ENCODE results near the gene BCAS1.

BCAS1 gene

GRCh38 chr20:53914781-53915445 lies 155.5 kb downstream of the BCAS1 start (continued):
- TF ChIP-seq ZNF140 (tag by site-specific recombination; IDR thresholded peaks at IDR 0.05): no peak
- no peak for TF ChIP-seq ZNF677 (tag by site-specific recombination; IDR thresholded peaks at IDR 0.05)
- TF ChIP-seq ZNF555 (tag by site-specific recombination; conservative IDR thresholded peaks at IDR 0.05): no peak
- TF ChIP-seq SP2 (tag by site-specific recombination; IDR thresholded peaks at IDR 0.05): no peak
- no peak for TF ChIP-seq MEIS1 (CRISPR knock-in tag; IDR thresholded peaks at IDR 0.05; ENCODE audit: borderline replicate concordance)
- no peak for TF ChIP-seq ZNF302 (tag by site-specific recombination; IDR thresholded peaks at IDR 0.05; ENCODE audit: low read depth)
- no peak for TF ChIP-seq ZNF521 (tag by site-specific recombination; IDR thresholded peaks at IDR 0.05)
- no peak for TF ChIP-seq ZNF791 (tag by site-specific recombination; IDR thresholded peaks at IDR 0.05)
- no peak for TF ChIP-seq ZNF664 (tag by site-specific recombination; IDR thresholded peaks at IDR 0.05)
- TF ChIP-seq, protein P1, sequence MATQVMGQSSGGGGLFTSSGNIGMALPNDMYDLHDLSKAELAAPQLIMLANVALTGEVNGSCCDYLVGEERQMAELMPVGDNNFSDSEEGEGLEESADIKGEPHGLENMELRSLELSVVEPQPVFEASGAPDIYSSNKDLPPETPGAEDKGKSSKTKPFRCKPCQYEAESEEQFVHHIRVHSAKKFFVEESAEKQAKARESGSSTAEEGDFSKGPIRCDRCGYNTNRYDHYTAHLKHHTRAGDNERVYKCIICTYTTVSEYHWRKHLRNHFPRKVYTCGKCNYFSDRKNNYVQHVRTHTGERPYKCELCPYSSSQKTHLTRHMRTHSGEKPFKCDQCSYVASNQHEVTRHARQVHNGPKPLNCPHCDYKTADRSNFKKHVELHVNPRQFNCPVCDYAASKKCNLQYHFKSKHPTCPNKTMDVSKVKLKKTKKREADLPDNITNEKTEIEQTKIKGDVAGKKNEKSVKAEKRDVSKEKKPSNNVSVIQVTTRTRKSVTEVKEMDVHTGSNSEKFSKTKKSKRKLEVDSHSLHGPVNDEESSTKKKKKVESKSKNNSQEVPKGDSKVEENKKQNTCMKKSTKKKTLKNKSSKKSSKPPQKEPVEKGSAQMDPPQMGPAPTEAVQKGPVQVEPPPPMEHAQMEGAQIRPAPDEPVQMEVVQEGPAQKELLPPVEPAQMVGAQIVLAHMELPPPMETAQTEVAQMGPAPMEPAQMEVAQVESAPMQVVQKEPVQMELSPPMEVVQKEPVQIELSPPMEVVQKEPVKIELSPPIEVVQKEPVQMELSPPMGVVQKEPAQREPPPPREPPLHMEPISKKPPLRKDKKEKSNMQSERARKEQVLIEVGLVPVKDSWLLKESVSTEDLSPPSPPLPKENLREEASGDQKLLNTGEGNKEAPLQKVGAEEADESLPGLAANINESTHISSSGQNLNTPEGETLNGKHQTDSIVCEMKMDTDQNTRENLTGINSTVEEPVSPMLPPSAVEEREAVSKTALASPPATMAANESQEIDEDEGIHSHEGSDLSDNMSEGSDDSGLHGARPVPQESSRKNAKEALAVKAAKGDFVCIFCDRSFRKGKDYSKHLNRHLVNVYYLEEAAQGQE (tag by site-specific recombination; IDR thresholded peaks at IDR 0.05): no peak
- TF ChIP-seq KLF16 (tag by site-specific recombination; IDR thresholded peaks at IDR 0.05): peak; percentile 38; the same call in 1 of the 2 replicates
- TF ChIP-seq ZNF76 (tag by site-specific recombination; IDR thresholded peaks at IDR 0.05; ENCODE audit: borderline replicate concordance, low read depth): no peak
- TF ChIP-seq ZNF292 (tag by site-specific recombination; IDR thresholded peaks at IDR 0.05; ENCODE audit: borderline replicate concordance, low read depth): no peak
- TF ChIP-seq, protein P2, sequence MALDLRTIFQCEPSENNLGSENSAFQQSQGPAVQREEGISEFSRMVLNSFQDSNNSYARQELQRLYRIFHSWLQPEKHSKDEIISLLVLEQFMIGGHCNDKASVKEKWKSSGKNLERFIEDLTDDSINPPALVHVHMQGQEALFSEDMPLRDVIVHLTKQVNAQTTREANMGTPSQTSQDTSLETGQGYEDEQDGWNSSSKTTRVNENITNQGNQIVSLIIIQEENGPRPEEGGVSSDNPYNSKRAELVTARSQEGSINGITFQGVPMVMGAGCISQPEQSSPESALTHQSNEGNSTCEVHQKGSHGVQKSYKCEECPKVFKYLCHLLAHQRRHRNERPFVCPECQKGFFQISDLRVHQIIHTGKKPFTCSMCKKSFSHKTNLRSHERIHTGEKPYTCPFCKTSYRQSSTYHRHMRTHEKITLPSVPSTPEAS (tag by site-specific recombination; IDR thresholded peaks at IDR 0.05): 0 out of 2 replicates have a peak, but pooled peaks have one; percentile 5
- TF ChIP-seq ZIC2 (tag by site-specific recombination; IDR thresholded peaks at IDR 0.05): no peak
- no peak for TF ChIP-seq REPIN1 (tag by site-specific recombination; IDR thresholded peaks at IDR 0.05; ENCODE audit: low read depth)
- TF ChIP-seq PRDM1 (tag by site-specific recombination; IDR thresholded peaks at IDR 0.05): peak; percentile 33
- no peak for TF ChIP-seq ZXDB (tag by site-specific recombination; IDR thresholded peaks at IDR 0.05)
- TF ChIP-seq ZFHX2 (tag by site-specific recombination; conservative IDR thresholded peaks at IDR 0.05): no peak
- TF ChIP-seq ZNF843 (tag by site-specific recombination; IDR thresholded peaks at IDR 0.05): no peak
- TF ChIP-seq ZFP41 (tag by site-specific recombination; IDR thresholded peaks at IDR 0.05; ENCODE audit: borderline replicate concordance): no peak
- no peak for TF ChIP-seq ZNF48 (tag by site-specific recombination; IDR thresholded peaks at IDR 0.05)
- no peak for TF ChIP-seq ZNF146 (tag by site-specific recombination; IDR thresholded peaks at IDR 0.05)
- no peak for TF ChIP-seq ZNF341 (tag by site-specific recombination; IDR thresholded peaks at IDR 0.05; ENCODE audit: low read depth)

All from HEK293 (cell line).